Activated effector memory CD4-positive, alpha-beta T cell treated with anti-CD3 and anti-CD28 coated beads, Interleukin-2, amount 50 U/mL, for 16 hours (primary cell): ENCODE data around the gene AFM.
"Not testable (repeated sequence)": the region's sequence is repeated elsewhere in the genome, so short reads cannot be mapped to it uniquely, and the experiment has no call there.

ENCODE experiments used
- DNase-seq: peaks from one replicate; pipeline ENCODE4 v3.0.0-alpha.2; 2020

Gene AFM

DNA sequence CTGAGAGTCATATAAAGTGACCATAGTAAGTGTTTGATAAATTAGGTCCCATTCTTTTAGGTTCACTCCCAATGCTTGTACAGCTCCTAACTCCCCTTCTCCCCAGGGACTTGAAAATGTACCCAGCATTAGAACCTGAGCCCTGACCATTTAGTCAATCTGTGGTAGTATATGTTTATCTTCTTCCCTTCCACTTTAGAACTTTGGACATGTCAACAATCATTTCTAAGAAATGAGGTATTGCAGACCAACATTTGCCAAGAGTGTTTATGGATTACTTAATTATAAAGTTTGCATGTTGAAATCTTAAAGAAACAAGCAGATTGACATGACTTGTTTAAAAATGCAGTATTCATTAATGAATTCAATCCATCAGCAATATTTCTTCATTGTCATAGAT lies 26.0 kb downstream of the AFM start:
- DNase-seq = no peak

DNA sequence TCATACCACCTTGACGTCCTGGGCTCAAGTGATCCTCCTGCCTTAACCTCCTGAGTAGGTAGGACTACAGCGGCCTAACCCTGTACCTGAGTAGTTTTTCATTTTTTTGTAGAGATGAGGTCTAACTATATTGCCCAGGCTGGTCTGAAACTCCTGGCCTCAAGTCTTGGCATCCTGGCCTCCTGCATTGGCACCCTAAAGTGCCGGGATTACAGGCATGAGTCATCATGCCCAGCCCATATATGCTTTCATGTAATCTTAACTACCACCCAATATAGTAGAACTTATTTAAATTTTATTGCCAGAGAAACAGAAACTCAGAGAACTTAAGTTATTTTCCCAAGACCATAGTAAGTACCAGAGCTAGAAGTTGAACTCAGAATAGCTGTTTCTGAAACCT lies 27.1 kb downstream of the AFM start:
- DNase-seq = no peak

DNA sequence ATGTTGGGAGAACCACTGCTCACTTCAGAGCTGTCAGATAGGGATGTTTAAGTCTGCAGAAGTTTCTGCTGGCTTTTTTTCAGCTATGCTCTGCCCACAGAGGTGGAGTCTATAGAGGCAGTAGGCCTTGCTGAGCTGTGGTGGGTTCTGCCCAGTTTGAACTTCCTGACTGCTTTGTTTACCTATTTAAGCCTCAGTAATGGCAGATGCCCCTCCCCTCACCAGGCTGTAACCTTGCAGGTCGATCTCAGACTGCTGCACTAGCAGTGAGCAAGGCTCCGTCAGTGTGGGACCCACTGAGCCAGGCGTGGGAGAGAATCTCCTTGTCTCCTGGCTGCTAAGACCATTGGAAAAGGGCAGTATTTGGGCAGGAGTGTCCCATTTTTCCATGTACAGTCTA lies 36.8 kb downstream of the AFM start:
- no peak for DNase-seq

DNA sequence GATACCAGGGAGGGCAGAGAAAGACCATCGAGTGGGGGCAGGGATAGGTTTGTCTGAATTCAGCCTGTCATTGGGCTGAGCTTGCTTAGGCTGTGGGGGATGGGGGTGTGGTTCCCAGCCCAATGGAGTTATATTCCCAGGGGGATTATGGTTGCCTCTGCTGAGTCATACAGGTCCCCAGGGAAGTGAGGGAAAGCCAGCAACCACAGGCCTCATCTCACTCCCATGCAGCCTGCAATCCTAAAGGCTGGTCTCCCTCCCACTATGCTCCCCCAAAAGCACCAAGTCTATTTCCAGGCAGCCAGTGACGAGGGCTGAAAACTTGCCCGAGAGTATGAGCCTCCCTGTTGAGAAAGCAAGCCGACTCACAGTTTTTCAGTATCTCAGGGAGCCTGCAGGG lies 39.3 kb downstream of the AFM start:
- DNase-seq = no peak

DNA sequence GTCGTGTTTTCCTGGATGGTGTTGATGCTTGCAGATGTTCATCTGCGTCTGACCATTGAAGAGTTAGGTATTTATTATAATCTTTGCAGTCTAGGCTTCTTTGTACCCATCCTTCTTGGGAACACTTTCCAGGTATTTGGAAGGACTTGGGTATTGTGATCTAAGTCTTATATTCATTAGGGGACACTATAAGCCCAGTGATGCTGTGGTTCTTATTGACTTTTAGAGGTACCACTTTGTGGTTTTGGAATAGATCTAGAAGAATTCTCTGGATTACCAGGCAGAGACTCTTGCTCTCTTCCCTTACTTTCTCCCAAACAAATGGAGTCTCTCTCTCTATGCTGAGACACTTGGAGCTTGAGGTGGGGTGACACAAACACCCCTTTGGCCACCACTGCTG lies 41.6 kb downstream of the AFM start:
- DNase-seq = no peak

DNA sequence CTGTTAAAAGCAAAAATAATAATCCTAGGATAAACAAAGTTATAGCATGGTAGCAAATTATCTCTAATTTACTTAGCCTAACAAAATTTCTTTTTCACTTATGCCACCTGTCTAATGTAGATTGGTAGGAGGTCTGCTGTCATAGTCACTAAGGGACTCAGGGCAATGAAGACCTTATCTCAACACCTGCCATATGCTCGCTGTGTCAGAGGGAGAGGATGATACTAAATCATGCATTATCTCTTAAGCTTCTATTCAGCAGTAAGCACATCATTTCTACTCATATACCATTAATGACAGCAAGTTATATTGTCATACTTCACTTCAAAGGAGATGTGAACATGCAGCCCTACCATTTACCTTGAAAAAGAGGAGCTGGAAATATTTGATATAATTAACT lies 44.1 kb downstream of the AFM start:
- DNase-seq = no peak

DNA sequence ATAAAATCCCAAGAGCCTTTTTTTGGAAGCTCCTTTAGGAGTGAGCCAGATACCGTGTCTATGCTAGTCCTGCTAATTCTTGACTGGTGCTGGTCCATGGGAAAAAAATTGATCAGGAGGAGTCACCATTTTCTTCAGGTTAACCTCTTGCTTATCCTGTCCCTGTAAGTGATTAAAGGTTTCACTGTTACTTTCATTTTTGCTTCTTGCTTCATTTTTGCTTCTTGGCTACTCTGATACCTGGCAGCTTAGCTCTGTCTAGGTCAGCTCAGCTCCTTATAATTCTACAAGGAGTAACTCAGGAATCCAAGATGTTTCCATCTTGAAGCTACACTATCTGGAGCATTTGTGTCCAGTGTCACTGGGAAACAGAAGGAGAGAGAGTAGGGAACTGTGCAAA lies 45.7 kb downstream of the AFM start:
- DNase-seq = no peak

DNA sequence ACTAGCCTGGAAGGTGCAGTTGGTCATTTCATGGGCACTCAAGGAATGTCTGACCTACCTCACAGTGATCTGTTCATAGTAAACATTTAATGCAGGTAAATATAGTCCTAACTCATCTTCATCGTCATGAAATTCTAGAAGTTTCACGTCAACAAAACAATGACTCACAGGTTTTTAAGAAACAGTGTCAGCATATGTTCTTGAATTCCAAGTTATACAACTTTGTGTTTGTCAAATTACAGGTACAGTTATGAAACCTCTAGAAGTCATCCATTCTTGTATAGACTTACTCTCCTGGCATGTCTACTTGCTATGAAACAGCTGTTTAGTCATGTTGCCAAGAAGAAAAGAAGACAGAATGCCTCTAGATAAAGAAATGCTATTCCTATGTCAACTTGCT lies 46.6 kb downstream of the AFM start:
- no peak for DNase-seq

DNA sequence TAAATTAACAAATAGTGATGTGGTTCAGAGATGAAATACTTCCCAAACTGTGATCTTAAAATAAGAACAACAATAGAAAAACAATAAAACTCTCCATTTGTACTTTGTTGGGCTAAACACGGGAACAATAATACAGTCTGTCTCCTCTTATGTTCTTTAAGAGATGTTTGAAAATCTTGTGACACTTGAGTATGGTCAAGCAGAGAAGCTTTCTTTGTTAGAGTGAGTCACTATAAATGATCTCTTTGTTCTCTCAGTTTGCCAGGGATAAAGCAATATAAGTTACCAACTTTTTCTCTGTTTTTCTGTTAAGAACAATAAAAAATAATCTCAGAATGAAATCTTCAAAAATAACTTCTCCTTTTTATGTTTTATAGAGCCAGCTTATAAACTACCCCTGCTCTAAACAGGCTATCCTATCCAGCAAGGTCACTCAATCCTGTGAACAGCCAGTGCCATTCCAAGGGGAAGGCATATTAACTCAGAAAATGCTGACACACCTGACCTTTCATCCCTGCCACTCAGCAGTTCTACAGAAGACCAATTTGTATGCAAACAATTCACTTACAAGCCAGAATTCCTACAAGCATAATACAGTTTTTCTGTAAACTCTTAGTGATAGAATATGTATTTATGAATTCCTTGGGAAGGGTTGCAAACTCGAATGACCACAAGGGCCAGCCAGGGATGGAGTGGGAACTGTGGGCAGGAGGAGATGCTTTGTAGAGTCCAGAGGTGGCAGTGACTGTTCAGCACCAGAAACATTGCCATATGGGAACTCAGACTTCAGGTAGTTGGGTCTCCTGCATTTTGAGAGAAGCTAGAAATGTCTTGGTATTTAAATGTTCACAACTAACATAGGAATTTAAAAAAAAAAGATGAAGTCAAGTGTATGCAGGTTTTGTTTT lies 52.2 kb downstream of the AFM start:
- no peak for DNase-seq

DNA sequence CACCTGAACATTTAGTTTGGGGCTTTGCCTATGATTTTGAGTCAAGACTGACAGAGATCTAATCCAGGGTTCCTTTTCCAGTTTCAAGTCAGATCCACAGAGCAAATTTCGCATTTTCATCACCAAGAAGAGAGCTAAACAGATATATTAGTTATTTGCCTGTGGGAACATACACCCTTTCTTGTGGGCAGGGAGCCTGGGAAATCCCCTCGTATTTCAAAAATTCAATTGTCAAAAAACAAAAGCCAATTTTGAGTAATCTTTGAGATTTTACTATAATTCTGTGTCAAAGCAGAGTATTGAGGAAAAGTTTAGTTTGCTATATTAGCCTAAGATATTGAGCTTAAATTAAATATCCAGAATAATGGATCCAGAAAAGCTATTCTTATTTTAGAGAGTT lies 56.6 kb downstream of the AFM start:
- no peak for DNase-seq

DNA sequence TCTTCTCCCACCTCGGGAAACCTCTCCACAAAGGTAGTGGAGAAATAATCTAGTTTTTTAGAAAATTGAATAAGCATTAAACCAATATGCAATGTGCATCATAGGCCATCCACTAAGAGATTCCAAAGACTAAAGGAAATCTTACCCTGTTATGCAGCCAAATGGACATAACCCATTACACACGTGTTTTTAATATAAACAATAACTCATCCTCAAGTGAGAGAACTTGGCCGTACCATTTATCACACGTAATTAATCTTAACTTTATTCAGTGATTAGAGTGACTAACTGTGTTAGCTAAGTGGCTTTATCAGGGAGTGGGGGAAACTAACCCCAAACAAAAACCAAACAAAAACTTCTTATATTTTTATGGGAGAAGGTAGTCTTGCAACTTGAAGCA lies 57.8 kb downstream of the AFM start:
- DNase-seq = no peak

DNA sequence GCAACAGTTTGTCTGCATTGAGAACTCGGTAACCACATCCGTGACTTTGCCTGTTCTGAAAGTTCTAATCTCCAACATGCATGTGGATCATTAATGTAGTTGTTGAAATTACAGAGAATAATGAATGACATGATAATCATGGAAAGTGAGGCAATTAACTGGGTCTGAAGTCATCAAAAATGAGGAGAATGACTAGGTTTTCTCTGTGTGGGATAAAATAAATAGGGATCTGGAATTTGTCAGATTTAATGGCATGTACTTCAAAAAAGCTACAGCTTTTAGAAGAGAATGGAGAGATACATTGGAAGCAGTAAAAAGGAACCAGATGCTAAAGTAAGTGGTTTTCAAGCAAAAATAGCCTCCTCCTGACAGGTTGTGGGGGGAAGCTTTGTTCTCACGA lies 59.3 kb downstream of the AFM start:
- no peak for DNase-seq

DNA sequence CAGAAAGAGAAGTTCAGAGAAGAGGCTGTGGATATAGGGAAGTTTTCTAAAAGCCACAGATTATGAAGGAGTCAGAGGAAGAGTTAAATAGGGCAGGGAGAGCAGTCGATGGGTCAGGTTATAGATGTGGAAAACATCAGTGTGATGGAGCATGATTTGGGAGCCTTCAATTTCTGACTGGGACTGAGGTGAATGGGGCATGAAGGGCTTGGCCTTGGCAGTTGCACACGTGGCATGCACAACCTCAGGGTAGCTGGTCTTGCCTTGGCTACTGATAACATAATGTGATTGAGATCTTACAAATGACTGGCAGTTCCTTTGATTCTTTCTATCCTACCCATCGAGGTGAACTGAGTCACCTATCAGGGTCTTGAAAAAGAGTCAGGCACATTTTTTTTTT lies 59.7 kb downstream of the AFM start:
- no peak for DNase-seq

DNA sequence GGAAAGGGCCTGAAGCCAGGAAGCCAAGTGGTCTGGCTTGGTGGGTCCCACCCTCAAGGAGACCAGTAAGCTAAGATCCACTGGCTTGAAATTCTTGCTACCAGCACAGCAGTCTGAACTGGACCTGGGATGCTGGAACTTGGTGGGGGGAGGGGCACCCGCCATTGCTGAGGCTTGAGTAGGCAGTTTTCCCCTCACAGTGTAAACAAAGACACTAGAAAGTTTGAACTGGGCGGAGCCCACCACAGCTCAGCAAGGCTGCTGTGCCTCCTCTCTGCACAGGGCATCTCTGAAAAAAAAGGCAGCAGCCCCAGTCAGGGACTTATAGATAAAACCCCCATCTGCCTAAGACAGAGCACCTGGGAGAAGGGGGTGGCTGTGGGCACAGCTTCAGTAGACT lies 63.1 kb downstream of the AFM start:
- no peak for DNase-seq

DNA sequence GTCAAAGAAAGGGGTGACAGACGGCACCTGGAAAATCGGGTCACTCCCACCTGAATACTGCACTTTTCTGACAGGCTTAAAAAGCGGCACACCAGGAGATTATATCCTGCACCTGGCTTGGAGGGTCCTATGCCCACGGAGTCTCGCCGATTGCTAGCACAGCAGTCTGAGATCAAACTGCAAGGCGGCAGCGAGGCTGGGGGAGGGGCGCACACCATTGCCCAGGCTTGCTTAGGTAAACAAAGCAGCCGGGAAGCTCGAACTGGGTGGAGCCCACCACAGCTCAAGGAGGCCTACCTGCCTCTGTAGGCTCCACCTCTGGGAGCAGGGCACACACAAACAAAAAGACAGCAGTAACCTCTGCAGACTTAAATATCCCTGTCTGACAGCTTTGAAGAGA lies 69.3 kb downstream of the AFM start:
- not testable (repeated sequence) for DNase-seq
